Measurements from ENCODE around the gene NUPR1.
"Not testable (repeated sequence)": the region's sequence is repeated elsewhere in the genome, so short reads cannot be mapped to it uniquely, and the experiment has no call there.

NUPR1 gene

GRCh38 chr16:28538733-28539596, at the start of gene NUPR1:
Gene NUPR1, minus strand, starts transcription at chr16:28538974. Its CDS starts 67 bp downstream, at chr16:28538907.
- DNase-seq: no peak

- DNase-seq: no peak
Measured at GRCh38 chr16:28587386-28587785, 48.6 kb upstream of the NUPR1 start.

- DNase-seq: no peak
Measured at GRCh38 chr16:28586466-28586865, 47.7 kb upstream of the NUPR1 start.

DNA sequence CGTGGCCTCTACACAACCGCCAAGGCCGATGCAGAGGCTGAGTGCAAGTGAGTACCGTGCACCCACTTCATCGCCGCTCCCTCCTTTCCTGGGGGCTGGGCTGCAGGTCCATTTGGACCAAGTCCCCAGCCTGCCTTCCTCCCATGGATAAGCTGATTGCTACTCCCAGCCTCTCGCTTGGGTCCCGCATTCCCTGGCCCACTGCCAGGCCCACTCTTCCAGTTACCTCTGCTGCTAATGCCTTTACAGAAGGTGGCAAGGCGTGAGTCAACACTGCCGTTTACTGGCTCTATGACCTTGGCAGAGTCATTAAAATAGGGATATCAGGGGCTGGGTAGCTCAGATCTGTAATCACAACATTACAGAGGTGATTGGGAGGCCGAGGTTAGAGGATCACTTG, 46.9 kb upstream of the NUPR1 start:
- no peak for DNase-seq

- DNase-seq: no peak
Measured at GRCh38 chr16:28580726-28581315, 42.0 kb upstream of the NUPR1 start.

- no peak for DNase-seq
Measured at GRCh38 chr16:28575446-28576109, 36.8 kb upstream of the NUPR1 start.

DNA sequence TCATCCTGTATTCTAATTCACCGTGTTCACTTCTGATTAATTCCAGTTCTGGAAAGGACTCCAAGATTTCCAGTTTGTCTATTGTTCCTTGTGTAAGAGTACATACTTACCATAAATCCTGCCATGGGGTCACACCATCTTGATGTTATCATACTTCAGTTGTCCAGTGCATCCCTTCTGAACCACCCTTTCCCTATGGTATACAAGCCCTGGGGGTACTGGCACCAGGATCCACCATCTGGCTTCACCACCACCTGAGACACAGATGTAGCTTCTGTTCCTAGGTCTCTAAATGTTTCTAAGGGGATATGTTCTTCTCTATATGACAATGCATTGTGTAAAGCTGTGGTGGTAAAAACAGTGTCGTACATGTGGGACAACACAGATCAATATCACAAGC, 36.2 kb upstream of the NUPR1 start:
- DNase-seq: no peak

DNA sequence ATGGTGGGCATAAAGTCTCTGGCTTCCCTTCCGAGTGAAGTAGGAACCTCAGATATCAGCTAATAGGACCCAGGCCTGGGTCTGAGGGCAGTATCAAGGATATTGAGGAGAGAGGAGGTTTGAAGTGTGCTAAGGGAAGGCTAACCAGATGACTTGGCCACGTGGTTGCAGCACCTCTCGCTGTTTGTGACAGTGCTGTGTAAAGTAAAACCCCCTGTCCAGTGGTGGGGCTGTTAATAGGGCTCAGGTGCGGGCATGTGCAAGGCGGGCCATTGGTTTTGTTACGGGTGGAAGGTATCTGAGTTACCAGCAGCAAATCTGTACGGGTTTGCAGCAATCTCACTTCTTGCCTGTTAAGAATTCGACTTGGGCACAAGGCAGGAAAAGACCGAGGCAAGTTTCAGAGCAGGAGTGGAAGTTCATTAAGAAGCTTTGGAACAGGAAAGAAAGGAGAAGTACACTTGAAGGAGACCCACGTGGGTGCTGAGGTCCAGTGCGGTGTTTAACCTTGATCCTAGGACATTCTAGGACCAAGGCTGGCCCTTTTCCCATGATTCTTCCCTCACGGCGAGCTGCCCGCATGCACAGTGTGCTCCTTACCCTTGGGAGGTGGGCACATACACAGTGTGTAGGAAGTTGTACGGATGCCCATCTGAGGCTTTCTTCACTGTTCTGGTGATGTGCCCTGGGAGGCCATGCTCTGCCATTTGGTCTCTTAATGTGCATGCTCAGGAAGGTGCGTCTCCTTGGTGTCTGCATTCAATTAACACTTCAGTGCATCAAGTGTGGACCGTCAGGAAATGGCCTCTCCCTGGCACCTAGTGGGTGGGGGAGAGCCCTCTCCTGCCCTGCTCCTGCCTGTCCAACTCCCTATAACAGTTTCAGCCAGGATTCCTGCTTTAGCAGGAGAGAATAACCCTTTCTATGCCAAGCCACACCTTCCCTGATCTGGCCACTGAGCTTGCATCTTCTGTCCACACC, 35.3 kb upstream of the NUPR1 start:
- no peak for DNase-seq

DNA sequence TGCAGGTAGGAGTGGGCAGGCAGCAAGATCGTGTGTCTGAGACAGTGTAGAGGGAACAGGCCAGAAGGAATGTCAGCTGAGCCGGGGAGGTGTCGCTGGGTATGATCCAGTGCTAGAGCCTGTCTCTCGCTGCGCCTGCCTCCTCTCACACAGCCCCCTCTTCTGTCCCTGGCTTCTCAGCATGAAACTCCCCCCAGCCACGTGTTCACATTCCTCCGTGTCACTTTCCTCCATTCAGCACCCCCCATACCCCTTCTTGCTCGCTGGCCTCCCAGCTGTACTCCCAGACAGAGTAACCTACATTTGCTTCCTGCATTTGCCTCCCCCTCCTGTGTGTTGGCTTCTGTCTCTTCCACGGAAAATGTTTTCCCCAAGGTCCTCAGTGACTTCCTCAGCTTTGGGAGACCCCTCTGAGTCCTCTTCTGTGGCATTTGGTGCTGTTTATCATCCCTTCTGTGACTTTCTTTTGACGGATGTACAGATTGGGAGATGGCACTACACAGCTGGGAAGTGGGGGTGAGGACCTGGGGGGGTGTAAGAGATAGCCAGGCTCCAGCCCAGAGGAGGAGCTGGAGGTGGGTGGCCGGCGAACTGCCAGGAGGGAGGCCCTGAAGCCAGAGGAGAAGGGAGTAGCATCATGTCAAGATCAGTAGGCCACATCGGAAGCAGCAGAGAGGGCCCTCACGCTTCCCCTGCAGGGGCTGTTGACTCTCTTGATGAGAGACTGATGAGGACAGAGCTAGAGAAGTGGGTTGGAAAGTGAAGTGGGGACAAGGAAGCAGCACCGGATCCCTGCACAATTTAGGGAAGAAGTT, 34.1 kb upstream of the NUPR1 start:
- DNase-seq: no peak

DNA sequence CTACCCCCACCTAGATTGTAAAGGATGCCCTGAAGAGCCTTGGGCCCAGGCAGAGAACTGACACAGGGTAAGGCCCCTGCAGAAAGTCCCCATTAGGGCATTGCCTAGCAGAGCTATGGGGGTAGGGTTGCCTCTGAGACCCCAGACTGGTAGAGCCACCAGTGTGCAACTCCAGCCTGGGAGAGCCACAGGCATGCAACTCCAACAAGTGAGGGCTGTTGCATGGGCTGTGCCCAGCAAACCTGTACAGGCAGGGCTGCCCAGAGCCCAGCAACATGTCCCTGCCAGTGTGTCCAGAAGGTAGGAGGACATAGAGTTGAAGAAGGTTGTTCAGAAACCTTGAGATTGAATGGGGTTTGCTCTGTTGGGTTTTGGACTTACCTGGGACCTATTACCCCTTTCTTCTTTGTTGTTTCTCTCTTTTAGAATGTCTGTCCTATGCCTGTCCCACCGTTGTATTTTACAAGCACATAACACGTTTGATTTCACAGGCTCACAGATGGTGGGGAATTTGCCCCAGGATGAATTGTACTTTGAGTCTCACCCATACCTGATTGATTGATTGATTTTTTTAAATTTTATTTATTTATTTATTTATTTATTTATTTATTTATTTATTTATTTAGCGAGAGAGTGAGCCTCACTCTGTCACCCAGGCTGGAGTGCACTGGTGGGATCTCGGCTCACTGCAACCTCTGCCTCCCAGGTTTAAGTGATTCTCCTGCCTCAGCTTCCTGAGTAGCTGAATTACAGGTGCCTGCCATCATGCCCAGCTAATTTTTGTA, 31.4 kb upstream of the NUPR1 start:
- no peak for DNase-seq

GRCh38 chr16:28569021-28569420, 30.2 kb upstream of the NUPR1 start:
- DNase-seq: no peak

- no peak for DNase-seq
Measured at GRCh38 chr16:28567292-28567691, 28.5 kb upstream of the NUPR1 start.

DNA sequence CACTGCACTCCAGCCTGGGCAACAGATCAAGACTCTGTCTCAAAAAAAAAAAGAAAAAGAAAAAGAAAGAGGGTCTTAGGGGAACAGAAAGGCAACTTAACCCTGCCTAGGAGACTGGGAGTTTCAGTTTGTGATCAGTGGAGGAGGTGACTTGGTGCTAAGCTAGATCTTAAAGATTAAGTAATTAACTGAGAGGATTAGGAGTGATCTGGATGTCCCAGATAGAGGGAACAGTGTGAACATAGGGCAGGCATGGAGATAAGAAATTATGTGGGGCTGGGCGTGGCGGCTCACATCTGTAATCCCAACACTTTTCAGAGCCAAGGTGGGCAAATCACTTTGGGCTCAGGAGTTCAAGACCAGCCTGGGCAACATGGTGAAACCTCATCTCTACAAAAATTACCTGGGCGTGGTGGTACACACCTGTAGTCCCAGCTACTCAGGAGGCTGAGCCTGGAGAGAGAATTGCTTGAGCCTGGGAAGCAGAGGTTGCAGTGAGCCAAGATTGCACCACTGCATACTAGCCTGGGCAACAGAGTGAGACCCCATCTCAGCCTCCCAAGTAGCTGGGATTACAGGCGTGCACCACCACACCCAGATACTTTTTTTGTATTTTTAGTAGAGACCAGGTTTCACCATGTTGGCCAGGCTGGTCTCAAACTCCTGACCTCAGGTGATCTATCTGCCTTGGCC, 27.6 kb upstream of the NUPR1 start:
- not testable (repeated sequence) for DNase-seq

DNA sequence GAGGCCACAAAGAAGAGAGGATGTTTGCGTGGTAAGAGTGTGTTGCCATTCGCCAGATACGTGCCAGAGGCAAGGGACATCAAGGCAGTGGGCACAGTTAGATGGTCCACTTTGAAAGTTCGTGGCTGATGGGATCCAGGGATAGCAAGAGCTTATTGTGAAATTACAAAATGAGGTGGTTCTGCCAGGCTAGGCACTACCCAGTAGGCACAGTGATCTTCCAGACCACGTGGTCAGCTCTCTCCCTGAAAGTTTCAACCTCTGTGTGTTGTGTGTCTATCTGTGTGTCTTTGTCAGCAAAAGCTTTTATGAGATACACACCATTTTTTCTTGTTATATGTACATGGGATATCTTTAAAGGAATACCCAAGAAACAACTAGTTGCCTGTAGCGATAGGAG, 24.4 kb upstream of the NUPR1 start:
- no peak for DNase-seq

DNA sequence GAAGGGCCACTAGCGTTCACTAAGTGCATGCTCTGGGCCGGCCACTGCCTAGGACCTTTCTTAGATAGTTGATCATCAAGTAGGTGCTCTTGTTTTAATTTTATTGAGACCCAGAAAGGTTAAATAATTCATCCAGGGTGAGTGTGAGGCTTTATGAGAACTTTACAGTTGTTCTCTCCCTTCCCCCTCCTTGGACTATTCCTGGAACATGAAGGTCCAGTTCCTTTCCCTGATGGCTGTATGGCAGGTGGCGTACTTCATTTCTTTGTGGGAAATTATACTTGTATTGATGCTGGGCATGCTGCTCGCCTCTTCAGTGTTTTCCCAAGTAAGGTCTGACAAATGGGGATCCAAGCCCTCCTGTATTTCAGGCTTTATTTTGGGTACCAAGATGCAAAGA, 23.4 kb upstream of the NUPR1 start:
- no peak for DNase-seq

DNA sequence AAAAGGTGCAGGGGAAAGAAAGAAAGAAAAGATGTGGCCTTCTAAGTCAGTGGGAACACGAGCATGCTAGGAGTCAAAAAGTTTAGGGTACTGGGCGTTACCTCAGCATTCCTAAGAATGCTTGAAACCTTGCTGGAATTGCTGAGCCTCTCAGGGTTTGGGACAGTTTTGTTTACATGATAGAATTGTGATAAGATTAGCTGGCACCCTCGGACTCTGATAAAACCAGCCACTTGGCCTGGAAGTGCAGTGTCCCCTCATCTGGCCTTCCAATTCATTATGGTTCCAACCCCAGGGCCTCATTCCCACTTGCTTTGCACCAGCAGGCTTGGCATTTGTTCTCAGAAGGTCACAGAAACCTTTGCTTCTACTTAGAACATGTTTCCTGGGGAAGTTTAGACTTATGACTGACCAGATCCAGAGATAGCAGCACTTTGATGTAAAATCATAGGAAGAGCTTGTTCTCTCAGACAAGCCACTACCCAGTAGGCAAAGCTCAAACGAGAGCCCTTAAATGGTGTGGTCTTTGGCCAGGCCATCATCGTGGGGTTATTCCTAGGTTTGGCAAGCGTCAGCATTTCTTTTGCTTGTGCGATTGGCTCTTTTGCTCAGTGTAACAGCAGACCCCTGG, 22.9 kb upstream of the NUPR1 start:
- no peak for DNase-seq

DNA sequence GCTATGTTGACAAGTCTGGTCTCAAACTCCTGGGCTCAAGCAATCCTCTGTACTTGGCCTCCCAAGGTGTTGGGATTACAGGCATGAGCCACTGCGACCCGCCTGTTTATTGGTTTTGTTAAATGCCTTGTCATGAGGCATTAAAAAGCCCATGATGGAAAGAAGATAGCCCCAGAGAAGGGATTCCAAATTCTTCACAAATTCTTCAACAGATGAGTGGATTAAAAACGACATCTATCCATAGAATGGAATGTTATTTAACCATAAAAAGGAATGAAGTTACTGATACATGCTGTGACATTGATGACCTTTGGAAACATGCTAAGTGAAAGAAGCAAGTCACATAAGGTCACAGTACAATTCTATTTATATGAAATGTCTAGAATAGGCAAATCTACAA, 19.7 kb upstream of the NUPR1 start:
- DNase-seq: no peak

DNA sequence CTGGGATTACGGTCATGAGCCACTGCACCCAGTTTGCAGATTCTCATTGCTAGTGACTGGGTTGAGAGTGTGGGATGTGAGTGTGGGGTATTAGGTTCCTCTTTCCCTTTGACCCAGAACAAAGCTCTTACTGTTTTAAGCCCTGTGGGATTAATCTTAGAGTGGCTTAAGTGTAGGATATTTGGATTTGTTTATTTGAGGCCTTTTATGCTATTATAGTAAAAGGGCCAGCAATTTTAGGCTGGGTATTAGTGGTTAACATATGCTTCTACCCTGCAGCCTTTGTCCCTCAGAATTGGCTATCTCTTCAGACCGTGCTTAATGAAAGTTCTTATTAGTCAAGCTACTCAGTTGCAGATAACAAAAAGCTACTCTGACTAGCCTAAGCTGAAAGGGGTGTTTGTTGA, 18.1 kb upstream of the NUPR1 start:
- no peak for DNase-seq

DNA sequence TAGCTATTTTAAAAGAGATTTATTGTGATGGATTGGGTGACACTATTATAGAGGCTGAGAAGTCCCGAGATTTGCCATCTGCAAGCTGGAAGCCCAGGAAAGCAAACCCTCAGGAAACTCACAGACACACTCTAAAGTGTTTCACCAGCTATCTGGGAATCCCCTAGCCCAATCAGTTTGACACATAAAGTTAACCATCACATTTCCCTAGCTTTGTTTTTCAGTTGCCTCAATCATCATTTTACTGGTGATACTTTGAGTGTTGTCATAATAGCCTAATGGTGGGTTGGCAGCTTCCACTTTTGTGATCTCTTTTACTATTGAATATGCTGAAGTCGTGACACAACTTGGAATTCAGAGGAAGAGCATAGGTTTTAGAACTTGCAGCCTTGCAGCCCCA, 16.8 kb upstream of the NUPR1 start:
- DNase-seq: no peak

Data from NCI-H2081 treated with DMSO at 0.1 percent for 48 hours (cell line).